Adrenal gland (tissue), 12 donors: Measurements from ENCODE around the gene RASGRF2. TPM values are rescaled to one million over a fixed set of nuclear protein-coding genes. Genes with fewer than 3 reads are reported as not detected.
A peak's percentile ranks its signal among the peaks of the same experiment; 100 is the strongest.
"Not testable (repeated sequence)": the region's sequence is repeated elsewhere in the genome, so short reads cannot be mapped to it uniquely, and the experiment has no call there.

Source experiments
- DNase-seq, 7 donors: peaks; one replicate each; pipeline ENCODE4 v3.0.0-alpha.2; 2019 to 2020
- H3K27ac ChIP-seq, 5 donors: fragments of 200-600 bp; sonication (generic) in 4 of 5; 1 replicate in 3 of 5; 2 replicates in 2 of 5; pipeline versions ENCODE4 v1.5.1 to v1.8.0; 2016 to 2020; ENCODE audit warnings: mild to moderate bottlenecking in 1 of 5
- H3K27me3 ChIP-seq: fragments of 200-600 bp; 2 replicates; pipeline ENCODE4 v1.8.0; 2021
- H3K36me3 ChIP-seq, 2 donors: fragments of 200-600 bp; replicated peaks in 1 of 2; 1 replicate in 1 of 2; 2 replicates in 1 of 2; pipeline versions ENCODE4 v1.5.1 to v1.8.0; 2018 to 2022
- H3K4me1 ChIP-seq, 2 donors: fragments of 200-600 bp; replicated peaks in 1 of 2; 1 replicate in 1 of 2; 2 replicates in 1 of 2; pipeline versions ENCODE4 v1.5.1 to v1.8.0; 2018 to 2021
- H3K4me3 ChIP-seq, 4 donors: fragments of 200-600 bp; sonication (generic) in 3 of 4; one replicate each; pipeline ENCODE4 v1.5.1; 2016 to 2018
- H3K9me3 ChIP-seq, 3 donors: fragments of 200-600 bp; sonication (generic) in 1 of 3; replicated peaks in 1 of 3; 1 replicate in 2 of 3; 2 replicates in 1 of 3; pipeline versions ENCODE4 v1.5.1 to v1.8.0; 2016 to 2021
- POLR2A ChIP-seq, 2 donors: fragments of 450-650 bp; IDR thresholded peaks; one replicate each; pipeline ENCODE4 v1.6.1; 2017; ENCODE audit warnings: antibody characterized with exemption in 2 of 2, mild to moderate bottlenecking in 2 of 2, moderate library complexity in 1 of 2
- WGBS, 4 donors: extraction: QIAGEN DNeasy Blood & Tissue Kit in 2 of 4; methylation state at CpG; one replicate each; pipeline versions ENCODE4 v1.1.5 to v1.1.7; 2013 to 2017; 5-methylcytosine and 5-hydroxymethylcytosine counted together
- intact Hi-C, 2 donors: fragments of 100-400 bp; cut with DNase I; formaldehyde crosslinking; loops; one replicate each; pipeline versions ENCODE4 v1.14.1 to v1.15.0; 2022 to 2023
- polyA plus RNA-seq, 3 donors: library from polyadenylated mRNA; stranded (reverse); fragments of 200-250 nt in 2 of 3; fragments of 350-450 nt in 1 of 3; fragmentation: Illumina TruSeq in 1 of 3; extraction: RNeasy Lipid Tissue Mini Kit (QIAGEN cat#74804) in 1 of 3; gene quantifications; one replicate each; pipeline ENCODE4 v1.2.3, GENCODE V29; 2013 to 2014
- total RNA-seq, 9 donors: library from RNA; depleted of rRNA in 4 of 9; stranded (reverse); fragments of >200 nt in 4 of 9; fragments of 120-200 nt in 1 of 9; fragmentation: NEBNext Ultra II Directional in 1 of 9; extraction: Animal tissue kit (Norgen Biotek cat#: 25700) in 1 of 9; gene quantifications; one replicate each; pipeline versions ENCODE4 v1.1.0 to v1.2.4, GENCODE V29; 2013 to 2023
- TF ChIP-seq, protein P1 (sequence below), 6 experiments: fragments of 450-650 bp in 4 of 6; fragments of 200-600 bp in 2 of 6; sonication (generic) in 1 of 6; IDR thresholded peaks; 1 replicate in 5 of 6; 2 replicates in 1 of 6; pipeline versions ENCODE4 v1.5.1 to v1.8.0; 2016 to 2021; ENCODE audit warnings: antibody characterized with exemption in 6 of 6, mild to moderate bottlenecking in 2 of 6, moderate library complexity in 1 of 6
- donor health status: healthy with polysubstance abuse.
- donor health status: Bipolar disorder and iron deficiency.
- donor health status: DM: yes; HTN: yes; CAD: no.
- donor health status: DM: no; HTN: no; CAD: no.
- donor health status: DM: no; HTN: no; CAD: no.
- donor health status: DM: yes; HTN: yes; CAD: no.

The RASGRF2 gene
- total and polyA plus RNA-seq, 12 donors: 0.33 to 5.7 (median 2.4) TPM

DNA sequence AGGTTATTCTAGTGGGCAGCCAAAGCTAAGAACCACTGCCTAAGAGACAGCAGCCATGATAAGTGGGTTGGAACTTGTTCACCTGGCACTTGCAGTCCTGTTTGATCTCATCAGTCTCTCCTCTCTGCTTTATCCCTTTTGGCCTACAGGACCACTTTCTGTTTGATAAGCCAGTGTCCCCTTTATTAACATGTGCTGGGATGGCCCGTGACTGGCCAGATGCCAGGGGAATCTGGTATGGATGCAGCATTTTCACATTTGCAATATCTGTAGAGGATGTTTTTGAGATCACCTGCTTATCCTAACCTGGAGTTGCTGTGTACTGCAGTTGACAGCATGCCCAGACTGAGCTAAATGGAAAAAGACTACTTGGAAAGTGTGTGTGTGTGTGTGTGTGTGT, 296.6 kb downstream of the RASGRF2 start:
- Histone ChIP-seq H3K9me3 (peaks cover 0 to 2% (median 0%) of the 10 kb centered on the region in 3 donors), H3K36me3 (peaks cover 0 to 49% of the 10 kb centered on the region in 2 donors), H3K27ac (no peak overlapping the region), H3K27me3 (no peaks in the 10 kb centered on the region), H3K4me3 (no peak overlapping the region), H3K4me1 (no peaks in the 10 kb centered on the region)
- TF ChIP-seq, protein P1, sequence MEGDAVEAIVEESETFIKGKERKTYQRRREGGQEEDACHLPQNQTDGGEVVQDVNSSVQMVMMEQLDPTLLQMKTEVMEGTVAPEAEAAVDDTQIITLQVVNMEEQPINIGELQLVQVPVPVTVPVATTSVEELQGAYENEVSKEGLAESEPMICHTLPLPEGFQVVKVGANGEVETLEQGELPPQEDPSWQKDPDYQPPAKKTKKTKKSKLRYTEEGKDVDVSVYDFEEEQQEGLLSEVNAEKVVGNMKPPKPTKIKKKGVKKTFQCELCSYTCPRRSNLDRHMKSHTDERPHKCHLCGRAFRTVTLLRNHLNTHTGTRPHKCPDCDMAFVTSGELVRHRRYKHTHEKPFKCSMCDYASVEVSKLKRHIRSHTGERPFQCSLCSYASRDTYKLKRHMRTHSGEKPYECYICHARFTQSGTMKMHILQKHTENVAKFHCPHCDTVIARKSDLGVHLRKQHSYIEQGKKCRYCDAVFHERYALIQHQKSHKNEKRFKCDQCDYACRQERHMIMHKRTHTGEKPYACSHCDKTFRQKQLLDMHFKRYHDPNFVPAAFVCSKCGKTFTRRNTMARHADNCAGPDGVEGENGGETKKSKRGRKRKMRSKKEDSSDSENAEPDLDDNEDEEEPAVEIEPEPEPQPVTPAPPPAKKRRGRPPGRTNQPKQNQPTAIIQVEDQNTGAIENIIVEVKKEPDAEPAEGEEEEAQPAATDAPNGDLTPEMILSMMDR (IDR thresholded peaks at IDR 0.05): no peak
- TF ChIP-seq POLR2A (IDR thresholded peaks at IDR 0.05): no peak
- 73 to 94% (median 87%) methylated on average over 1 of the region's 1 CpG for WGBS, 4 donors
- intact Hi-C loops: no loop called here
- DNase-seq: no peak

DNA sequence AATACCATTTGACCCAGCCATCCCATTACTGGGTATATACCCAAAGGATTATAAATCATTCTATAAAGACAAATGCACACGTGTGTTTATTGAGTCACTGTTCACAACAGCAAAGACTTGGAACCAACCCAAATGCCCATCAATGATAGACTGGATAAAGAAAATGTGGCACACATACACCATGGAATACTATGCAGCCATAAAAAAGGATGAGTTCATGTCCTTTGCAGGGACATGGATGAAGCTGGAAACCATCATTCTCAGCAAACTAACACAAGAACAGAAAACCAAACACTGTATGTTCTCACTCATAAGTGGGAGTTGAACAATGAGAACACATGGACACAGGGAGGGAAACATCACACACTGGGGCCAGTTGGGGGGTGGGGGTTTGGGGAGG, 302.6 kb downstream of the RASGRF2 start:
- WGBS, 4 donors: 78 to 100% (median 87%) methylated on average over 1 of the region's 1 CpG
- intact Hi-C loops, H3K4me1 ChIP-seq, H3K27me3 ChIP-seq, H3K4me3 ChIP-seq, H3K27ac ChIP-seq, H3K9me3 ChIP-seq, DNase-seq: not testable (repeated sequence)
- peaks cover 0 to 25% of the 10 kb centered on the region in 2 donors for H3K36me3 ChIP-seq

DNA sequence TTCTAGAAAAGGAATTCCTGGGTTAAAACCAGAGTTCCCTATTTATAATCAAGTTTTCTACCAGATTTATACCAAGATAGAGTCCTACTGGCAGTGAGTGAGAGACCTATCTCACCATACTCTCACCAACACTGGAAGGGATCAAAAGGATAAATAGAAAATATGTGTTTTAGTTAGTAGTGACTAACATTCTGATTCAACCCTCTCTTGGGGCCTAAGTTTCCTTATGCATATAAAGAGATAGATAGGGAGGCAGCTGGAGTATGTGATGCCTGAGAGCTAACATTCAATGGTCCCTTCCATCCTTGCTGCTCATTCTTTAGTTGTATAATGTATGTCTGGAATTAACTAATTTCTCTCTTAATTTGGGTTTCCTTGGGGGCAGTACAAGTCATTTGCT, 304.9 kb downstream of the RASGRF2 start:
- TF ChIP-seq, protein P1 (IDR thresholded peaks at IDR 0.05): no peak
- TF ChIP-seq POLR2A (IDR thresholded peaks at IDR 0.05): no peak
- H3K4me3 ChIP-seq: no peak overlapping the region
- H3K27ac ChIP-seq: no peak overlapping the region
- no peak for DNase-seq
- H3K36me3 ChIP-seq: peaks cover 0 to 3% of the 10 kb centered on the region in 2 donors
- H3K9me3 ChIP-seq: peaks cover 0 to 5% (median 0%) of the 10 kb centered on the region in 3 donors
- intact Hi-C loops: no loop called here
- H3K4me1 ChIP-seq: no peaks in the 10 kb centered on the region
- no peaks in the 10 kb centered on the region for H3K27me3 ChIP-seq

DNA sequence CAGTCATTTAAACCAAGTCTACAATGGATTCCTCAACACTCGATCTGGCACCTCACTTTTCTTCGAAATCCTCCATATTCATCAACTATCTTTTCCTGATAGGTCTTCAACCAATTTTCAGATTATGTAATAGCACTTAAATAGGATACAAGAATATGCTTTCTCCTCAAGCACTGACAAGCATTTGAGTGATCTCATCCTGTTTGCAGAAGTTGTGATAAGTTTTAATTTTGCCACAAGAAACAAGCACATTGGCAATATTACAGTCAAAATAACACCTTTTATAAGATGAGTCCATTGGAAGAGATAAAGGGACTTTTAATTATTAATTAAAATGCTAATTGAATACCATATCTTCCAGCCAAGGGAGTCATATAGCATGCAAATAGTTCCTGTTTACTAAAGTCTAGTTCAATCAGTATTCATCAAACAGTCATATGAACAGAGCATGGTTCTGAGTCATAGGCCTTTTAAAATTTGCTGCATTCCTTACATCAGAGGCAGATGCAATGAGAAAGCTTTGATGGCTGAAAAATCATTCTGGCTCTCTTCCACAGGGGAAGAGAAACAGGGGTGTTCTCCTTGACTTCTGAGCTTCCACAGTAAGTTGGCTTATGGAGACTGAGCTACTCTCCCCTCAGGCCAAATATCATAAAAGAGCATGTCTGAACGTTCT, 308.5 kb downstream of the RASGRF2 start:
- Histone ChIP-seq H3K4me3 (no peak overlapping the region), H3K27me3 (no peaks in the 10 kb centered on the region), H3K9me3 (peaks cover 0 to 6% (median 0%) of the 10 kb centered on the region in 3 donors), H3K27ac (peak overlapping the region in 1 of 5 donors; percentile 32), H3K4me1 (no peaks in the 10 kb centered on the region), H3K36me3 (no peaks in the 10 kb centered on the region)
- no peak for DNase-seq
- intact Hi-C loops: no loop called here
- TF ChIP-seq, protein P1 (IDR thresholded peaks at IDR 0.05): no peak
- no peak for TF ChIP-seq POLR2A (IDR thresholded peaks at IDR 0.05)
- 64 to 78% (median 76%) methylated on average over 3 of the region's 3 CpGs for WGBS, 4 donors
